Karpas-422 (cell line): ENCODE results near the gene KCNJ12. TPM values are rescaled to one million over a fixed set of nuclear protein-coding genes. Genes with fewer than 3 reads are reported as not detected.
"Not testable (repeated sequence)": the region's sequence is repeated elsewhere in the genome, so short reads cannot be mapped to it uniquely, and the experiment has no call there.

Experiments used
- DNase-seq: peaks from one replicate; pipeline ENCODE4 v3.0.0-alpha.2; 2015
- H2AFZ ChIP-seq: fragments of 200-600 bp; sonication (generic); 2 replicates; pipeline ENCODE4 v1.6.1; 2014; ENCODE audit warnings: antibody characterized with exemption, low read length, mixed read lengths
- H3K27ac ChIP-seq: fragments of 200-600 bp; sonication (generic); 2 replicates; pipeline ENCODE4 v1.5.1; 2014; ENCODE audit warnings: mild to moderate bottlenecking, low read length, moderate library complexity
- H3K27me3 ChIP-seq: fragments of 200-600 bp; sonication (generic); 2 replicates; pipeline ENCODE4 v1.6.1; 2014; ENCODE audit warnings: low read length, mixed read lengths
- H3K36me3 ChIP-seq: fragments of 200-600 bp; sonication (generic); 2 replicates; pipeline ENCODE4 v1.6.1; 2014; ENCODE audit warnings: low read length, mixed read lengths; ENCODE audit not compliant: insufficient read depth
- H3K4me1 ChIP-seq: fragments of 200-600 bp; sonication (generic); 2 replicates; pipeline ENCODE4 v1.6.1; 2014; ENCODE audit warnings: mild to moderate bottlenecking, low read length, mixed read lengths
- H3K4me2 ChIP-seq: fragments of 200-600 bp; sonication (generic); 2 replicates; pipeline ENCODE4 v1.6.1; 2014; ENCODE audit warnings: low read length, low read depth, mild to moderate bottlenecking; ENCODE audit not compliant: poor library complexity, severe bottlenecking
- H3K4me3 ChIP-seq: fragments of 200-600 bp; sonication (generic); 2 replicates; pipeline ENCODE4 v1.5.1; 2014; ENCODE audit warnings: mild to moderate bottlenecking, antibody characterized with exemption, low read length, mixed read lengths
- H3K79me2 ChIP-seq: fragments of 200-600 bp; sonication (generic); 2 replicates; pipeline ENCODE4 v1.6.1; 2014; ENCODE audit warnings: mild to moderate bottlenecking, low read length, mixed read lengths
- H3K9ac ChIP-seq: fragments of 200-600 bp; sonication (generic); 2 replicates; pipeline ENCODE4 v1.6.0; 2014; ENCODE audit warnings: low read length
- H3K9me2 ChIP-seq: fragments of 200-600 bp; sonication (generic), shearing (Covaris generic); replicated peaks from 2 replicates; pipeline ENCODE4 v1.6.0; 2014; ENCODE audit warnings: mild to moderate bottlenecking, low read length, moderate library complexity; ENCODE audit not compliant: insufficient read depth
- H3K9me3 ChIP-seq: fragments of 300-700, 200-600 bp; sonication (generic); 2 replicates; pipeline ENCODE4 v1.6.1; 2014; ENCODE audit warnings: low read length, mixed read lengths
- H4K20me1 ChIP-seq: fragments of 200-600 bp; sonication (generic); 2 replicates; pipeline ENCODE4 v1.6.1; 2014; ENCODE audit warnings: mild to moderate bottlenecking, antibody characterized with exemption, low read length, low read depth; ENCODE audit not compliant: insufficient read depth
- total RNA-seq: library from RNA; depleted of rRNA; stranded (reverse); fragments of >200 nt; shearing (Covaris generic); gene quantifications from 2 replicates; pipeline ENCODE4 v1.2.3, GENCODE V29; 2014; ENCODE audit warnings: low replicate concordance

KCNJ12 gene
- total RNA-seq, 1 experiment from 2014 or later, result 0.22 TPM

GRCh38 chr17:21436481-21436880, 60.3 kb downstream of the KCNJ12 start:
- not testable (repeated sequence) for H3K4me2 ChIP-seq, H2AFZ ChIP-seq, DNase-seq, H3K4me3 ChIP-seq, H3K27me3 ChIP-seq, H4K20me1 ChIP-seq, H3K9me2 ChIP-seq, H3K9me3 ChIP-seq, H3K9ac ChIP-seq, H3K36me3 ChIP-seq, H3K79me2 ChIP-seq
- peak overlapping the region; percentile 94 for H3K27ac ChIP-seq
- peaks cover 54% of the 10 kb centered on the region for H3K4me1 ChIP-seq

- not testable (repeated sequence) for H3K9me3 ChIP-seq, H3K27me3 ChIP-seq, H4K20me1 ChIP-seq, H3K36me3 ChIP-seq, H2AFZ ChIP-seq, H3K9me2 ChIP-seq, H3K79me2 ChIP-seq, DNase-seq
- Histone ChIP-seq H3K27ac (peak overlapping the region; percentile 94), H3K4me3 (peak overlapping the region; percentile 27; the same call in 1 of the 2 replicates), H3K9ac (peak overlapping the region; percentile 36; the same call in 1 of the 2 replicates), H3K4me2 (peak overlapping the region; percentile 49), H3K4me1 (peaks cover 54% of the 10 kb centered on the region)
Observed at GRCh38 chr17:21436883-21437836, 61.0 kb downstream of the KCNJ12 start.

GRCh38 chr17:21438316-21439014, 62.3 kb downstream of the KCNJ12 start:
- not testable (repeated sequence) for H2AFZ ChIP-seq, H3K9me3 ChIP-seq, H3K79me2 ChIP-seq, H3K27me3 ChIP-seq, H4K20me1 ChIP-seq, H3K36me3 ChIP-seq, H3K9me2 ChIP-seq, DNase-seq
- Histone ChIP-seq H3K9ac (peak overlapping the region; percentile 36), H3K4me2 (peak overlapping the region; percentile 49), H3K27ac (peak overlapping the region; percentile 94), H3K4me3 (peak overlapping the region; percentile 27; the same call in 1 of the 2 replicates), H3K4me1 (peaks cover 48% of the 10 kb centered on the region)

- H3K9me2 ChIP-seq, H3K4me3 ChIP-seq, H4K20me1 ChIP-seq, H3K9ac ChIP-seq, H3K79me2 ChIP-seq, H3K9me3 ChIP-seq, H3K36me3 ChIP-seq, H3K27me3 ChIP-seq, H2AFZ ChIP-seq, DNase-seq: not testable (repeated sequence)
- Histone ChIP-seq H3K4me2 (peak overlapping the region; percentile 44), H3K4me1 (peaks cover 50% of the 10 kb centered on the region), H3K27ac (peak overlapping the region; percentile 84)
Observed at GRCh38 chr17:21439015-21439336, 62.8 kb downstream of the KCNJ12 start.

GRCh38 chr17:21445091-21445650, 69.0 kb downstream of the KCNJ12 start:
- Histone ChIP-seq H3K9me3 (no peaks in the 10 kb centered on the region), H3K4me3 (no peak overlapping the region), H3K36me3 (no peaks in the 10 kb centered on the region), H3K4me2 (no peak overlapping the region), H4K20me1 (no peaks in the 10 kb centered on the region), H3K27ac (no peak overlapping the region), H3K9ac (no peak overlapping the region), H3K27me3 (no peaks in the 10 kb centered on the region), H2AFZ (no peak overlapping the region), H3K9me2 (no peaks in the 10 kb centered on the region), H3K79me2 (no peaks in the 10 kb centered on the region), H3K4me1 (peaks cover 18% of the 10 kb centered on the region)
- no peak for DNase-seq

GRCh38 chr17:21447552-21447951, 71.4 kb downstream of the KCNJ12 start:
- H3K27me3 ChIP-seq, H3K9me3 ChIP-seq, H3K36me3 ChIP-seq, H3K27ac ChIP-seq, H3K4me2 ChIP-seq, H3K79me2 ChIP-seq, H2AFZ ChIP-seq, H3K9ac ChIP-seq, H3K9me2 ChIP-seq, DNase-seq, H4K20me1 ChIP-seq, H3K4me3 ChIP-seq: not testable (repeated sequence)
- peaks cover 29% of the 10 kb centered on the region for H3K4me1 ChIP-seq

- not testable (repeated sequence) for H3K27ac ChIP-seq, H4K20me1 ChIP-seq, H2AFZ ChIP-seq, H3K9me2 ChIP-seq, H3K4me3 ChIP-seq, DNase-seq, H3K4me2 ChIP-seq, H3K36me3 ChIP-seq, H3K79me2 ChIP-seq, H3K9me3 ChIP-seq, H3K27me3 ChIP-seq, H3K9ac ChIP-seq
- H3K4me1 ChIP-seq, result peaks cover 26% of the 10 kb centered on the region
Observed at GRCh38 chr17:21449891-21450290, 73.7 kb downstream of the KCNJ12 start.

GRCh38 chr17:21451975-21452374, 75.8 kb downstream of the KCNJ12 start:
- Histone ChIP-seq H3K9me3 (no peaks in the 10 kb centered on the region), H2AFZ (no peak overlapping the region), H4K20me1 (no peaks in the 10 kb centered on the region), H3K79me2 (no peaks in the 10 kb centered on the region), H3K36me3 (no peaks in the 10 kb centered on the region), H3K4me3 (no peak overlapping the region), H3K27ac (no peak overlapping the region), H3K9me2 (no peaks in the 10 kb centered on the region), H3K4me1 (peaks cover 33% of the 10 kb centered on the region), H3K27me3 (peaks cover 2% of the 10 kb centered on the region; the same call in 1 of the 2 replicates), H3K4me2 (no peak overlapping the region), H3K9ac (no peak overlapping the region)
- DNase-seq, result no peak
